SK-N-SH (cell line): ENCODE measurements around the gene TFDP2.

Experiments
- CHD2 ChIP-seq: fragments of 150-350 bp; IDR thresholded peaks from 2 replicates; pipeline ENCODE4 v1.6.1; 2018; ENCODE audit warnings: low read length; ENCODE audit not compliant: partially characterized antibody
- CTCF ChIP-seq: fragments of 200-600 bp; sonication (generic); IDR thresholded peaks from 2 replicates; pipeline ENCODE4 v1.6.1; 2017; ENCODE audit warnings: antibody characterized with exemption, mild to moderate bottlenecking, moderate library complexity
- EP300 ChIP-seq, 2 experiments: IDR thresholded peaks; 2 replicates each; pipeline versions ENCODE4 v1.4.0 to v1.6.1; 2012; ENCODE audit warnings: borderline replicate concordance in 1 of 2, low read depth in 1 of 2, low read length in 1 of 2
- IRF3 ChIP-seq: fragments of 150-350 bp; IDR thresholded peaks from 2 replicates; pipeline ENCODE4 v1.6.1; 2016; ENCODE audit warnings: mild to moderate bottlenecking, low read depth, low read length
- RAD21 ChIP-seq: IDR thresholded peaks from 2 replicates; pipeline ENCODE4 v1.6.1; 2012; ENCODE audit warnings: mild to moderate bottlenecking, low read length
- SMC3 ChIP-seq: IDR thresholded peaks from 2 replicates; pipeline ENCODE4 v1.6.1; 2012; ENCODE audit warnings: low read depth, low read length, improper control_type of control experiment
- TAF1 ChIP-seq: IDR thresholded peaks from 2 replicates; pipeline ENCODE4 v1.6.1; 2012; ENCODE audit warnings: low read depth, mild to moderate bottlenecking, low read length, moderate library complexity, borderline replicate concordance
- TCF12 ChIP-seq: IDR thresholded peaks from 2 replicates; pipeline ENCODE4 v1.4.0; 2012
- TEAD4 ChIP-seq: IDR thresholded peaks from 2 replicates; pipeline ENCODE4 v1.4.0; 2012; ENCODE audit warnings: mild to moderate bottlenecking, borderline replicate concordance; ENCODE audit not compliant: insufficient read depth
- YY1 ChIP-seq: IDR thresholded peaks from 2 replicates; pipeline ENCODE4 v1.4.0; 2012; ENCODE audit warnings: low read depth, mild to moderate bottlenecking
- TF ChIP-seq, protein P1 (sequence below): IDR thresholded peaks from 2 replicates; pipeline ENCODE4 v1.4.0; 2012; ENCODE audit warnings: low read depth, borderline replicate concordance
- TF ChIP-seq, protein P2 (sequence below): IDR thresholded peaks from 2 replicates; pipeline ENCODE4 v1.4.0; 2012; ENCODE audit warnings: low read depth

DNA sequence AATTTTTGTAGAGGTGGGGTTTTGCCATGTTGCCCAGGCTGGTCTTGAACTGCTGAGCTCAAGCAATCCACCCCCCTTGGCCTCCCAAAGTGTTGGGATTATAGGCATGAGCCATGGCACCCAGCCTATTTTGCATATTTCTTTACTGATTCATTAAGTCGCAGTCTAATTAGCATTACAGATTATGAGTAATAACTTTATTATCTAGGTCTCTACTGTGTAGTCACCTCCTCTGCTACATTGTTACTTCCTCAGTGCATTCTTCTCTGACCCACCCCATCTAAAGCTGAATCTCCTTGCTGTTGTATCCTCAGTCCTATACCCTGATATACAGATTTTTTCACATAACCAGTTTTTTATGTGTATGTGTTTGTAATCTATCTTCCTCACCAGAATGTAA is 61.7 kb downstream of the TFDP2 start:
- TF ChIP-seq CTCF: no peak
- TF ChIP-seq TEAD4: no peak
- TF ChIP-seq, protein P1, sequence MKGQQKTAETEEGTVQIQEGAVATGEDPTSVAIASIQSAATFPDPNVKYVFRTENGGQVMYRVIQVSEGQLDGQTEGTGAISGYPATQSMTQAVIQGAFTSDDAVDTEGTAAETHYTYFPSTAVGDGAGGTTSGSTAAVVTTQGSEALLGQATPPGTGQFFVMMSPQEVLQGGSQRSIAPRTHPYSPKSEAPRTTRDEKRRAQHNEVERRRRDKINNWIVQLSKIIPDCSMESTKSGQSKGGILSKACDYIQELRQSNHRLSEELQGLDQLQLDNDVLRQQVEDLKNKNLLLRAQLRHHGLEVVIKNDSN: no peak
- TF ChIP-seq YY1: no peak
- TF ChIP-seq IRF3: no peak
- no peak for TF ChIP-seq CHD2
- no peak for TF ChIP-seq RAD21
- no peak for TF ChIP-seq TCF12
- no peak for TF ChIP-seq TAF1
- no peak for TF ChIP-seq EP300 (IDR thresholded peaks at IDR 0.05; ENCODE audit: borderline replicate concordance in 1 of 2, low read depth in 1 of 2, low read length in 1 of 2)
- TF ChIP-seq, protein P2, sequence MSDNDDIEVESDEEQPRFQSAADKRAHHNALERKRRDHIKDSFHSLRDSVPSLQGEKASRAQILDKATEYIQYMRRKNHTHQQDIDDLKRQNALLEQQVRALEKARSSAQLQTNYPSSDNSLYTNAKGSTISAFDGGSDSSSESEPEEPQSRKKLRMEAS: no peak
- no peak for TF ChIP-seq SMC3
